ENCODE measurements around the gene S1PR5.

Gene S1PR5

DNA sequence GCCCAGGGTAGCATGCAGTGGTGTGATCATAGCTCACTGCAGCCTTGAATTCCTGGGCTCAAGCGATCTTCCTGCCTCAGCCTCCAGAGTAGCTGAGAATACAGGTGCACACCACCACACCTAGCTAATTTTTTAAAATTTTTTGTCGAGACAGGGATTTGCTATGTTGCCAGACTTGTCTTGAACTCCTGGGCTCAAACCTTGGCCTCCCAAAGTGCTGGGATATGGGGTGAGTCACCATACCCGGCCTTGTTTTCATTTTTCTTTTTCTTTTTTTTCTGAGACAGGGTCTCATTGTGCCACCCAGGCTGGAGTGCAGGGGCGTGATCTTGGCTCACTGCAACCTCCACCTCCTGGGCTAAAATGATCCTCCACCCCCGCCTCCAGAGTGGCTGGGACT lies 52.8 kb downstream of the S1PR5 start:
- in situ Hi-C loops (cut with HindIII; ENCODE audit: low sequenced_read_pairs), result no loop called here
- TF ChIP-seq, protein P1, sequence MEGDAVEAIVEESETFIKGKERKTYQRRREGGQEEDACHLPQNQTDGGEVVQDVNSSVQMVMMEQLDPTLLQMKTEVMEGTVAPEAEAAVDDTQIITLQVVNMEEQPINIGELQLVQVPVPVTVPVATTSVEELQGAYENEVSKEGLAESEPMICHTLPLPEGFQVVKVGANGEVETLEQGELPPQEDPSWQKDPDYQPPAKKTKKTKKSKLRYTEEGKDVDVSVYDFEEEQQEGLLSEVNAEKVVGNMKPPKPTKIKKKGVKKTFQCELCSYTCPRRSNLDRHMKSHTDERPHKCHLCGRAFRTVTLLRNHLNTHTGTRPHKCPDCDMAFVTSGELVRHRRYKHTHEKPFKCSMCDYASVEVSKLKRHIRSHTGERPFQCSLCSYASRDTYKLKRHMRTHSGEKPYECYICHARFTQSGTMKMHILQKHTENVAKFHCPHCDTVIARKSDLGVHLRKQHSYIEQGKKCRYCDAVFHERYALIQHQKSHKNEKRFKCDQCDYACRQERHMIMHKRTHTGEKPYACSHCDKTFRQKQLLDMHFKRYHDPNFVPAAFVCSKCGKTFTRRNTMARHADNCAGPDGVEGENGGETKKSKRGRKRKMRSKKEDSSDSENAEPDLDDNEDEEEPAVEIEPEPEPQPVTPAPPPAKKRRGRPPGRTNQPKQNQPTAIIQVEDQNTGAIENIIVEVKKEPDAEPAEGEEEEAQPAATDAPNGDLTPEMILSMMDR (IDR thresholded peaks at IDR 0.05; ENCODE audit: low read depth, low read length, missing control alignments), result no peak
- no peak for DNase-seq (ENCODE audit: low read depth)
- no peak overlapping the region for H3K4me3 ChIP-seq (ENCODE audit: low read depth, low read length)

All from astrocyte of the cerebellum (primary cell).